Activated T-cell treated with anti-CD3 and anti-CD28 coated beads, Interleukin-2, amount 50 U/mL, for 24 hours (primary cell): ENCODE measurements around the gene RLF.
A peak's percentile ranks its signal among the peaks of the same experiment; 100 is the strongest.

ENCODE experiments used
- DNase-seq: peaks from one replicate; pipeline ENCODE4 v3.0.0-alpha.2; 2020
- H3K27ac Mint-ChIP-seq: 2 replicates; pipeline ENCODE4 v1.8.0; 2020; ENCODE audit warnings: mild to moderate bottlenecking, mixed read lengths
- H3K27me3 Mint-ChIP-seq: 2 replicates; pipeline ENCODE4 v1.8.0; 2020; ENCODE audit warnings: mixed read lengths
- H3K36me3 Mint-ChIP-seq: 2 replicates; pipeline ENCODE4 v1.8.0; 2020; ENCODE audit warnings: low read depth, mixed read lengths
- H3K4me1 Mint-ChIP-seq: 2 replicates; pipeline ENCODE4 v1.8.0; 2020; ENCODE audit warnings: low read depth, mixed read lengths
- H3K4me3 Mint-ChIP-seq: 2 replicates; pipeline ENCODE4 v1.8.0; 2020; ENCODE audit warnings: mild to moderate bottlenecking, moderate library complexity, mixed read lengths
- H3K9me3 Mint-ChIP-seq: 2 replicates; pipeline ENCODE4 v1.8.0; 2020; ENCODE audit warnings: mixed read lengths

The RLF gene, protein sequence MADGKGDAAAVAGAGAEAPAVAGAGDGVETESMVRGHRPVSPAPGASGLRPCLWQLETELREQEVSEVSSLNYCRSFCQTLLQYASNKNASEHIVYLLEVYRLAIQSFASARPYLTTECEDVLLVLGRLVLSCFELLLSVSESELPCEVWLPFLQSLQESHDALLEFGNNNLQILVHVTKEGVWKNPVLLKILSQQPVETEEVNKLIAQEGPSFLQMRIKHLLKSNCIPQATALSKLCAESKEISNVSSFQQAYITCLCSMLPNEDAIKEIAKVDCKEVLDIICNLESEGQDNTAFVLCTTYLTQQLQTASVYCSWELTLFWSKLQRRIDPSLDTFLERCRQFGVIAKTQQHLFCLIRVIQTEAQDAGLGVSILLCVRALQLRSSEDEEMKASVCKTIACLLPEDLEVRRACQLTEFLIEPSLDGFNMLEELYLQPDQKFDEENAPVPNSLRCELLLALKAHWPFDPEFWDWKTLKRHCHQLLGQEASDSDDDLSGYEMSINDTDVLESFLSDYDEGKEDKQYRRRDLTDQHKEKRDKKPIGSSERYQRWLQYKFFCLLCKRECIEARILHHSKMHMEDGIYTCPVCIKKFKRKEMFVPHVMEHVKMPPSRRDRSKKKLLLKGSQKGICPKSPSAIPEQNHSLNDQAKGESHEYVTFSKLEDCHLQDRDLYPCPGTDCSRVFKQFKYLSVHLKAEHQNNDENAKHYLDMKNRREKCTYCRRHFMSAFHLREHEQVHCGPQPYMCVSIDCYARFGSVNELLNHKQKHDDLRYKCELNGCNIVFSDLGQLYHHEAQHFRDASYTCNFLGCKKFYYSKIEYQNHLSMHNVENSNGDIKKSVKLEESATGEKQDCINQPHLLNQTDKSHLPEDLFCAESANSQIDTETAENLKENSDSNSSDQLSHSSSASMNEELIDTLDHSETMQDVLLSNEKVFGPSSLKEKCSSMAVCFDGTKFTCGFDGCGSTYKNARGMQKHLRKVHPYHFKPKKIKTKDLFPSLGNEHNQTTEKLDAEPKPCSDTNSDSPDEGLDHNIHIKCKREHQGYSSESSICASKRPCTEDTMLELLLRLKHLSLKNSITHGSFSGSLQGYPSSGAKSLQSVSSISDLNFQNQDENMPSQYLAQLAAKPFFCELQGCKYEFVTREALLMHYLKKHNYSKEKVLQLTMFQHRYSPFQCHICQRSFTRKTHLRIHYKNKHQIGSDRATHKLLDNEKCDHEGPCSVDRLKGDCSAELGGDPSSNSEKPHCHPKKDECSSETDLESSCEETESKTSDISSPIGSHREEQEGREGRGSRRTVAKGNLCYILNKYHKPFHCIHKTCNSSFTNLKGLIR (N-terminal part only)

DNA sequence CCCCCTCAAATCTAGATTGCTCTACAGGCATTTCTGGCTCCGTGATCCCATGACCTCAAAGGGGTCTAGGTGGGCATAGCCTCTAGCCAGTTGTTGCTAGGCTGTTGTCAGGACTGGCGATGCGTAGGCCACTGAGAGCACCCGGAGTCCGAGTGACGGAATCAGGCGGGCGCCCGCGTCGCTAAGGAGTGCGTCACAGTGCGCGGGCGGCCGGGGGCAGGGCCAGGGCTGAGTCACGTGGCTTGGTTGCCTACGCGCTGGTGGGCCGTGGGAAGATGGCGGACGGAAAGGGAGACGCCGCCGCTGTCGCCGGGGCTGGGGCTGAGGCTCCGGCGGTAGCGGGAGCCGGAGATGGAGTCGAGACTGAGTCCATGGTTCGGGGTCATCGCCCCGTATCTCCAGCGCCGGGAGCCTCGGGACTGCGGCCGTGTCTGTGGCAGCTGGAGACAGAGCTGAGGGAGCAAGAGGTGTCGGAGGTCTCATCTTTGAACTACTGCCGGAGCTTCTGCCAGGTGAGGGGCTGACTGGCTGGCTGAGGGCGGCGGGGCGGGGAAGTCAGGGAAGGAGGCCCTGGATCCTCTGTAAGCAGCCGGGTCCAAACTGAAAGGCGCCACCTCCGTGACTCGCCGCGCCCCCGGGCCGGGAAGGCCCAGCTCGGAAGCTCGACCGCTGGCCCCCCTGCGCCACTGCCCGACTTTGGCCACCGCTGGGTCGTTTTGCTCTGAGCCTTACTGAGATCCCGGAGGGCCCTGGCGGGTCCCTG, at the start of gene RLF:
Gene RLF, plus strand, starts transcription at position 263 of the 763 bp plus-strand sequence. Its CDS starts 13 bp downstream, at position 276.
- Mint-ChIP-seq H3K36me3 (peaks cover 15% of the 10 kb centered on the region), H3K4me1 (peaks cover 6% of the 10 kb centered on the region), H3K4me3 (no peak within 1 kb of the TSS), H3K27ac (no peak within 1 kb of the TSS), H3K9me3 (no peaks in the 10 kb centered on the region), H3K27me3 (no peaks in the 10 kb centered on the region)
- DNase-seq, result peak; percentile 98

DNA sequence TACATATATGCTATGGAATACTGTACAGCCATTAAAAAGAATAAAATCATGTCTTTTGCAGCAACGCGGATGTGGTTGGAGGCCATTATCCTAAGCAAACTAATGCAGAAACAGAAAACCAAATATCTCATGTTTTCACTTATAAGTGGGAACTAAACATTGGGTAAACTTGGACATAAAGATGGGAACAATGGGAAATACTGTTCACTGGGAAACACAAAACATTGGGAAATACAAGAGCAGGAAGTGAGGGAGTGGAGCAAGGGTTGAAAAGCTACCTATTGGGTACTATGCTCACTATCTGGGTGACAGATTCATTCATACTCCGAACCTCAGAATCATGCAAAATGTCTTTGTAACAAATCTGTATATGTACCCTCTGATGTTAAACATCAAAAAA, 46.8 kb upstream of the RLF start:
- Mint-ChIP-seq H3K4me3 (no peak overlapping the region), H3K36me3 (peaks cover 5% of the 10 kb centered on the region), H3K27ac (no peak overlapping the region), H3K27me3 (peaks cover 41% of the 10 kb centered on the region), H3K9me3 (peaks cover 11% of the 10 kb centered on the region), H3K4me1 (no peaks in the 10 kb centered on the region)
- DNase-seq, result no peak

DNA sequence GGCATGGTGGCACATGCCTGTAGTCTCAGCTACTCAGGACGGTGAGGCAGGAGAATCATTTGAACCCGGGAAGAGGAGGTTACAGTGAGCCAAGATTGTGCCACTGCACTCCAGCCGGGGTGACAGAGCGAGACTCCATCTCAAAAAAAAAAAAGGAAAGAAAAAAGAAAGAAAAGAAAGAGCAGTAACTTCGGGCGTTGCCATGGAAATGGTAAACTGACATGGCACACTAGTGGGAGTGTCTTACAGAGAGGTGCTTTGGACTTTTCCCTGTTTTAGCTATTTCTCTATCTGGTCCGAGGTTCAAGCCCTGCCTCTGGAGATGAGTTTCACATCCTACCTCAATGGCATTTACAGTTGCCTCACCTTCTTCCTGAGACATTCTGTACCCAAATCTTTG, 41.1 kb upstream of the RLF start:
- Mint-ChIP-seq H3K4me3 (no peak overlapping the region), H3K4me1 (no peaks in the 10 kb centered on the region), H3K36me3 (no peaks in the 10 kb centered on the region), H3K27ac (no peak overlapping the region), H3K27me3 (peaks cover 7% of the 10 kb centered on the region), H3K9me3 (no peaks in the 10 kb centered on the region)
- no peak for DNase-seq

DNA sequence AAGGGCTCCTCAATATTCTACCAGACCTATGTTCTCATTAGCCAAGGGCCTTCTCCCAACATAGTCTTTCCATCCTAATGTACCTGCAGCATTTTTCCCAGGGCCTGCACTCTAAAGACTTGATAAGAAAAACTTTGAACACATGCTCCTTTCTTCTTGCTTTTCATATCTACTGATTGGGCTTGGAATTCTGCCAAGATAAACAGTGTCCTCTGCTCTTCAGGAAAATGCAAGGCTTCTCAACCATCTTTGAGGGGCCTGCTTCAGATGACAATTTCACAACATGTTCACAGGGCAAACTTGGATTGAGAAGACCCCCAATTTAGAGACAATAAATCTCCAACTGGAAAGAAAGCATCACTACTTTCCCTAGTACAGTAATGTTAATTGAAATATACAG, 38.3 kb upstream of the RLF start:
- no peaks in the 10 kb centered on the region for H3K9me3 Mint-ChIP-seq
- no peaks in the 10 kb centered on the region for H3K36me3 Mint-ChIP-seq
- DNase-seq, result no peak
- H3K4me1 Mint-ChIP-seq, result no peaks in the 10 kb centered on the region
- no peak overlapping the region for H3K27ac Mint-ChIP-seq
- H3K27me3 Mint-ChIP-seq, result peaks cover 7% of the 10 kb centered on the region
- H3K4me3 Mint-ChIP-seq, result no peak overlapping the region

DNA sequence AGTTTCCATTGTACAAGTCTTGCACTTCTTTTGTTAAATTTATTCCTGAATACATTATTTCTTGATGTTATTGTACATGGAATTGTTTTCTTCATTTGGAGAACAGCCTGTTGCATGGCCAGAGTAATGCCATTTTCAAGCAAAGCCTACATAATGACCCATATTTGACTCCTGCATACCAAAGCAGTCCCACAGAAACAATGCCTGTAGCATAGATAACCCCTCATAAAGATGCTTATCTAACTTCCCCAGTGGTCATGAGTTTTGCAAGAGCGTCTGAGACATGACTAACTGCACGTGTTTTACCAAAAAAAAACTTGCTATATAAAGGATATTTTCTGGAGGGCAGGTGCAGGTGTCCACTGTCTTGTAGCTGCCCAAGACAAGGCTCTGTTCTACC, 30.3 kb upstream of the RLF start:
- no peak overlapping the region for H3K4me3 Mint-ChIP-seq

DNA sequence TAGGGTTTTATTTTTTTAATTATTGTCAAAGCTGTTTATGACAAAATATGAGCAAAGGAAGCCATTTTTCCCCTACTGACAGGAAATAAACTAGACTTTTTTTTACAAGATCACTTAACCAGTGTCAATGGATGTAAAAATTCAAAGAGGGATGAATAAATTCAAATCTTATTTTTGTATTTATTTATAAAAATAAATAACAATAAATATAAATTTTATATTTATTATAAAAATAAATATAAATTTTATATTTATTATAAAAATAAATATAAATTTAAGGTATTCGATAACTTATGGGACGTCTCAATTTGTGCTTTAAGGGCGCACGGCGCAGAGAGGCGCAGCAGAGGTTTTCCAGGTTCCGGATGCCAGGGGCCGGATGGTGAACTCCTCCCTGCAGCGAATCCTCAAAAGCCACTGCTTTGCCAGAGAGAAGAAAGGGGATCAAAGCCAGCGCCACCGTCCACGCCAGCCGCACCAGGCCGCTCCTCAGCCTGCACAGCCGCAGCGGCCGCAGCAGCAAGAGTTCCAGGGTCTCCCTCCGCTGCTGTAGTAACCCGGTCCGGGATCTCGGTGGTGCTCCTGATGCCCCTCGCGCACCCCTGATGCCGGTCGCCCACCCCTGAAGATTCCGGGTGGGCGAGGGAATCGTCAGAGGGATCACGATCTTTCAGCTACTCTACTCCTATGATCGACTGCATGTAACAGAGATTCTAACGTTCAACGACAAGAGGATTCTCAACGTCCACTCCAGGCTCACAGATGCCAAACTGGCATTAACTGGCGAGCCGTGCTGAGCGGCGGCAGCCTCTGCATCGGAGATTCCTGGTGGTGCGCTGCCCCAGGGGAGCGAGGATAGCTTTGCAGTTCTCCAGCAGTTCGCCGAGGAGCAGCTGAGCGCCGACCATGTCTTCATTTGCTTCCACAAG, 28.5 kb upstream of the RLF start:
- H3K4me1 Mint-ChIP-seq, result no peaks in the 10 kb centered on the region
- no peaks in the 10 kb centered on the region for H3K36me3 Mint-ChIP-seq
- DNase-seq, result no peak
- H3K27ac Mint-ChIP-seq, result no peak overlapping the region
- no peaks in the 10 kb centered on the region for H3K9me3 Mint-ChIP-seq
- no peak overlapping the region for H3K4me3 Mint-ChIP-seq
- peaks cover 7% of the 10 kb centered on the region for H3K27me3 Mint-ChIP-seq

More for the DNA sequence above, 30.3 kb upstream of the RLF start:
- no peaks in the 10 kb centered on the region for H3K36me3 Mint-ChIP-seq
- no peak overlapping the region for H3K27ac Mint-ChIP-seq
- no peaks in the 10 kb centered on the region for H3K4me1 Mint-ChIP-seq
- DNase-seq, result no peak
- peaks cover 7% of the 10 kb centered on the region for H3K27me3 Mint-ChIP-seq
- no peaks in the 10 kb centered on the region for H3K9me3 Mint-ChIP-seq

DNA sequence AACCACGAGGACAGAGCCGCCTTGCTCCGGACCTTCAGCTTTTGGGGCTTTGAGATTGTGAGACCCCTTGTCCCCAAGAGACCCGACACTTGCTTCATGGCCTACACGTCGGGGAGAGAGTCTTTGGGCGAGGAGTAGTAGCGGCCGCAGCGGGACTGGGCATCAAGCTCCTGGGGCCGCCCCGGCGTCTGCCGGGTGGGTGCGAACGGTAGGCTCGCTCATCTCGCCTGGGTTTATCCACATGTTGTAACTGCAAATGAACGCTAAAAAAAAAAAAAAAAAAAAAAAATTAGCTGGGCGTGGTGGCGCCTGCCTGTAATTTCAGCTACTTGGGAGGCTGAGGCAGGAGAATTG, 27.9 kb upstream of the RLF start:
- H3K27me3 Mint-ChIP-seq, result peaks cover 7% of the 10 kb centered on the region
- no peak overlapping the region for H3K4me3 Mint-ChIP-seq
- no peak overlapping the region for H3K27ac Mint-ChIP-seq
- no peaks in the 10 kb centered on the region for H3K4me1 Mint-ChIP-seq
- DNase-seq, result no peak
- H3K36me3 Mint-ChIP-seq, result no peaks in the 10 kb centered on the region
- H3K9me3 Mint-ChIP-seq, result no peaks in the 10 kb centered on the region

DNA sequence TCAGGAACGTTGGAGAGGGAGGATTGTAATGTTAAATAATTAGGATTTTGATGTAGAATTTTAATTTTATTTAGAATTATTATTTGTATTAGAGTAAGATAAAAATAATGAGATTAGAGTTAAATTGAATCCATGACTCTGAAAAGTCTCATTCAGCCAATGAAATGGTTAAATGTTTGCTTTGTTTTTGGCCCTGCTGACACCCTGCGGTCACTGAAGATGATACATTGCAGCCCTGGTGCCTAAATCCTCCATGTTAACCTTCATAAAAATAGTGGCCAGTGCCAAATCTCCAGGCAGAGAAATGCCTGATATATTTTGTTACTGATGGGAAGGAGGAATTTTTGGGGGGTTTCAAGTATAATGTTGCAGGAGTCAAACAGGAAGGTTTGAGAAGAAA, 27.3 kb upstream of the RLF start:
- peaks cover 7% of the 10 kb centered on the region for H3K27me3 Mint-ChIP-seq
- no peak overlapping the region for H3K27ac Mint-ChIP-seq
- H3K9me3 Mint-ChIP-seq, result no peaks in the 10 kb centered on the region
- no peaks in the 10 kb centered on the region for H3K36me3 Mint-ChIP-seq
- no peaks in the 10 kb centered on the region for H3K4me1 Mint-ChIP-seq
- DNase-seq, result no peak
- H3K4me3 Mint-ChIP-seq, result no peak overlapping the region

DNA sequence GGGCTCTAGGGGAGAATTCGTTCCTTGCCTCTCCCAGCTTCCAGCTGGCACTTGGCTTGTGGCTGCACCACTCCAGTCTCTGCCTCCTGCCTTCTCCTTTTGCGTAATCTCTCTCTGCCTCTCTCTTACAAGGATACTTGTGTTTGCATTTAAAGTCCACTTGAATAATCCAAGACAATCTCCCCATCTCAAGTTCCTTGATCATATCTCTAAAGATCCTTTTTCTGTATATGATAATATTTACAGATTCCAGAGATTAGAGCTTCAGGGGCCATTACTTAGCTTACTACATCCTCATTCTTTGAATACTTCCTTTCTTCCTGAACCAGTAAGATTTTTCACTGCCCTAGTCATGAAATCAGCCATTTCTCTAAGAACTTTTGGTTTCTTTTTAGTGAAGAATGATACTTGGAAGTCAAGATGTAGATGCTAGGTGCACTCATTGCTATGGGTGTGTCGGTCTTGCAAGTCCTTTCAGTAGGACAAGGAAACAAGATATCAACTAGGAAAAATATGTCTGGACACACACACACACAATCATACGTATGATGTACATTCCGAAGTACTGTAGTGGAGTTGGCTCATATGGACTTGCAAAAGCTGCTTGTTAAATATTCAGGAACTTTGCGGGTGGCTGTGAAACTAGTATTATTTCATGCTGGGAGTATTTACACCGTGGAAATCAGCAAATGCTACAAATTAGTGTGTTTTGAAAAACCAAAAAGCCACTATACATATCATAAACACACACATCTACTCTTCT, 20.8 kb upstream of the RLF start:
- Mint-ChIP-seq H3K4me1 (peaks cover 7% of the 10 kb centered on the region), H3K4me3 (no peak overlapping the region), H3K27ac (no peak overlapping the region), H3K27me3 (peaks cover 10% of the 10 kb centered on the region), H3K9me3 (no peaks in the 10 kb centered on the region), H3K36me3 (no peaks in the 10 kb centered on the region)
- DNase-seq, result no peak

DNA sequence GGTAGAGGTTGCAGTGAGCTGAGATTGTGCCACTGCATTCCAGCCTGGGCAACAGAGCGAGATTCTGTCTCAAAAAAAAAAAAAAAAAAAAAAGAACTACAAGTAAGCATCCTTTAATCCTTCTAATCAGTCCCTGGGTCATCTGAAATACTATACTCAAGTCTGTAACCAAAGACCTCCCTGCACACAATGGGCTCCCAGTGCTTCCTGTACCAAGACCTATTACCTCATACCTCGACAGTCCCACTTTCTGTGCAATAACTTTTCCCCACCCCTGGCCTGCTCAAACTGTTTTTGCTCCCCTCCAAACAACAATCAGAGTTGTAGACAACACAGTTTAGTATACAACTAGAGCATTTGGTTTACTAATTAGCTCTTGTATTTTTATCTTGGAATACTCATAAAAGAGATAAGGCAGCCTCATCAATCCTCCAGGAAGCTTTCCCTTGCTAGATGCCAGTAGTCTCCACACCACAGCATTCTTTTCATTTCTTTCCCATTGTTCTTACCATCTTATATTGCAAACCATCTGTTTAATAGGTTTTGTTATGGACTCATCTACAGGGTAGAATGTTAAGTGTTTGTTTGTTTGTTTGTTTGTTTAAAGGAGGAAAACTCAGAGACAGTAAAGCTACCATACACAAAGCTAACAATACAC, 19.2 kb upstream of the RLF start:
- Mint-ChIP-seq H3K27me3 (peaks cover 20% of the 10 kb centered on the region), H3K4me1 (peaks cover 7% of the 10 kb centered on the region), H3K4me3 (no peak overlapping the region), H3K27ac (peak overlapping the region; percentile 1), H3K36me3 (no peaks in the 10 kb centered on the region), H3K9me3 (no peaks in the 10 kb centered on the region)
- DNase-seq, result no peak

DNA sequence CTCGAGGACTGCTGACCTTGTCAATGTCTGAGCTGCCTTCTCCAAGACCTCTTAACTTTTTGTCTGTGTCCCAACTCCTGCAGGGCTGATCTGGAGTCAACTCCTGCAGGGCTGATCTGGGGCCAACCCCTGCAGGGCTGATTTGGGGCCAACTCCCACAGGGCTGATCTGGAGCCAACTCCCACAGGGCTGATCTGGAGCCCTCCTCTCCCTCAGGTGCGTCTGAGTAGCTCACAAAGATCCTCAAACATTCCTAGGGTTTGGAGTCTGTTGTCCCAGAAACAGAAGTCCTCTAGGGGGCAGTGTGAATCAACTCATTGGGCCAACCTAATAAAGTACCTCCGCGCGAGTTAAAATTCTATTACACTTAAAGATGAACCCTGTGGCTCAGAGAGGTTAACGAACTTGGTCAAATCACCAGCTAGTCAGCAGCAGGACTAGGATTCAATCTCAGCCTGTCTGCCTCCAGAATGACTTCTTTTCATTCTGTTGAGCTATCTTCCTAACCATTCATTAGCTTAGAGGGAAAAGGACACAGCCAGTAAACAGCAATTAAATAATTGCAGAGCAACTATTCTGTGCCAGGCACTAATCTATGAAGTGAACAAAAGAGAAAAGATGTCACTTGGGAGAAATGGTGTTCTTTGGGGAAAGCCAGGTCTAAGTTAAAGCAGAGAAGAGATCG, 17.2 kb upstream of the RLF start:
- no peak overlapping the region for H3K4me3 Mint-ChIP-seq
- no peaks in the 10 kb centered on the region for H3K36me3 Mint-ChIP-seq
- H3K9me3 Mint-ChIP-seq, result no peaks in the 10 kb centered on the region
- peaks cover 12% of the 10 kb centered on the region for H3K4me1 Mint-ChIP-seq
- peaks cover 29% of the 10 kb centered on the region for H3K27me3 Mint-ChIP-seq
- DNase-seq, result peak; percentile 52
- no peak overlapping the region for H3K27ac Mint-ChIP-seq
